DMS114 treated with DMSO at 0.1 percent for 48 hours (cell line): ENCODE measurements around the gene H6PD.

Experiments used
- DNase-seq: peaks from one replicate; lab custom pipeline; 2025; ENCODE audit not compliant: unreplicated experiment; lab: John Stamatoyannopoulos, UW

Gene H6PD

GRCh38 chr1:9204156-9204720, 30.3 kb upstream of the H6PD start:
- no peak for DNase-seq

GRCh38 chr1:9207086-9207485, 27.5 kb upstream of the H6PD start:
- DNase-seq = no peak

GRCh38 chr1:9207715-9208114, 26.9 kb upstream of the H6PD start:
- DNase-seq = no peak

GRCh38 chr1:9211291-9211811, 23.2 kb upstream of the H6PD start:
- no peak for DNase-seq

GRCh38 chr1:9212735-9213134, 21.8 kb upstream of the H6PD start:
- DNase-seq = no peak

GRCh38 chr1:9213956-9214355, 20.6 kb upstream of the H6PD start:
- DNase-seq = no peak

- DNase-seq = no peak
These were observed 15.7 kb upstream of the H6PD start for GRCh38 chr1:9218917-9219316.

- DNase-seq = no peak
These were observed 11.5 kb upstream of the H6PD start for GRCh38 chr1:9222846-9223625.

- DNase-seq = no peak
These were observed 9.7 kb upstream of the H6PD start for GRCh38 chr1:9224664-9225410.

GRCh38 chr1:9225411-9225785, 9.2 kb upstream of the H6PD start:
- no peak for DNase-seq

GRCh38 chr1:9228609-9229008, 6.0 kb upstream of the H6PD start:
- DNase-seq = no peak

- DNase-seq = no peak
These were observed 5.0 kb upstream of the H6PD start for GRCh38 chr1:9229549-9229948.

GRCh38 chr1:9230869-9231533, 3.6 kb upstream of the H6PD start:
- no peak for DNase-seq

- DNase-seq = no peak
These were observed 2.8 kb upstream of the H6PD start for GRCh38 chr1:9231648-9232332.

- no peak for DNase-seq
These were observed 1.2 kb upstream of the H6PD start for GRCh38 chr1:9233241-9233941.

GRCh38 chr1:9233942-9234222, 692 bp upstream of the H6PD start:
- no peak for DNase-seq

GRCh38 chr1:9235096-9235459, 504 bp downstream of the H6PD start:
- DNase-seq = peak; percentile 21

- no peak for DNase-seq
These were observed 986 bp downstream of the H6PD start for GRCh38 chr1:9235560-9235959.

GRCh38 chr1:9238134-9238533, 3.6 kb downstream of the H6PD start:
- DNase-seq = no peak

GRCh38 chr1:9238550-9238949, 4.0 kb downstream of the H6PD start:
- DNase-seq = no peak
